Measurements from ENCODE around the gene SERPINA6. TPM values are rescaled to one million over a fixed set of nuclear protein-coding genes. Genes with fewer than 3 reads are reported as not detected.

The SERPINA6 gene
- total and polyA plus RNA-seq, 2 donors (not counting 1 experiment from before 2014, with no cell fraction given) = not detected

GRCh38 chr14:94330857-94331256, 7.7 kb upstream of the SERPINA6 start:
- Histone ChIP-seq H3K9ac (ENCODE audit: low read length) (no peak overlapping the region), H2AFZ (ENCODE audit: insufficient read depth, low read depth, low read length, poor library complexity, severe bottlenecking) (no peak overlapping the region), H4K20me1 (ENCODE audit: control insufficient read depth, insufficient read depth, low read length, poor library complexity, severe bottlenecking) (no peaks in the 10 kb centered on the region), H3K4me2 (replicated peaks; ENCODE audit: low read depth, low read length, poor library complexity, severe bottlenecking) (no peak overlapping the region), H3K36me3 (replicated peaks in 1 of 2; ENCODE audit: control extremely low read depth in 1 of 2, control insufficient read depth in 1 of 2, extremely low read depth in 1 of 2, insufficient read depth in 2 of 2, low read length in 1 of 2) (no peaks in the 10 kb centered on the region), H3K79me2 (ENCODE audit: control insufficient read depth, insufficient read depth, low read length) (no peaks in the 10 kb centered on the region), H3K4me1 (ENCODE audit: control insufficient read depth in 2 of 2, insufficient read depth in 2 of 2, low read length in 2 of 2) (no peaks in the 10 kb centered on the region), H3K4me3 (ENCODE audit: control extremely low read depth in 1 of 5, extremely low read depth in 1 of 5, insufficient read depth in 1 of 5, low read depth in 2 of 5, low read length in 4 of 5) (no peak overlapping the region), H3K27me3 (replicated peaks in 1 of 4; ENCODE audit: control extremely low read depth in 1 of 4, control insufficient read depth in 3 of 4, insufficient read depth in 4 of 4, low read length in 3 of 4) (no peaks in the 10 kb centered on the region), H3K9me3 (ENCODE audit: control extremely low read depth in 1 of 3, control insufficient read depth in 2 of 3, insufficient read depth in 1 of 3, low read length in 2 of 3) (peaks cover 0 to 9% (median 0%) of the 10 kb centered on the region in 3 donors), H3K27ac (ENCODE audit: low read length in 2 of 2) (no peak overlapping the region)
- Mint-ChIP-seq H3K27ac (no peak overlapping the region), H3K9me3 (ENCODE audit: insufficient read depth) (peaks cover 2% of the 10 kb centered on the region), H3K4me1 (no peaks in the 10 kb centered on the region), H3K4me3 (no peak overlapping the region), H3K27me3 (peaks cover 3% of the 10 kb centered on the region)
- DNase-seq (no peak), ATAC-seq (ENCODE audit: low read depth) (no peak)
- POLR2A ChIA-PET = no interaction called here
- CTCF ChIA-PET = no interaction called here
- TF ChIP-seq, protein P1, sequence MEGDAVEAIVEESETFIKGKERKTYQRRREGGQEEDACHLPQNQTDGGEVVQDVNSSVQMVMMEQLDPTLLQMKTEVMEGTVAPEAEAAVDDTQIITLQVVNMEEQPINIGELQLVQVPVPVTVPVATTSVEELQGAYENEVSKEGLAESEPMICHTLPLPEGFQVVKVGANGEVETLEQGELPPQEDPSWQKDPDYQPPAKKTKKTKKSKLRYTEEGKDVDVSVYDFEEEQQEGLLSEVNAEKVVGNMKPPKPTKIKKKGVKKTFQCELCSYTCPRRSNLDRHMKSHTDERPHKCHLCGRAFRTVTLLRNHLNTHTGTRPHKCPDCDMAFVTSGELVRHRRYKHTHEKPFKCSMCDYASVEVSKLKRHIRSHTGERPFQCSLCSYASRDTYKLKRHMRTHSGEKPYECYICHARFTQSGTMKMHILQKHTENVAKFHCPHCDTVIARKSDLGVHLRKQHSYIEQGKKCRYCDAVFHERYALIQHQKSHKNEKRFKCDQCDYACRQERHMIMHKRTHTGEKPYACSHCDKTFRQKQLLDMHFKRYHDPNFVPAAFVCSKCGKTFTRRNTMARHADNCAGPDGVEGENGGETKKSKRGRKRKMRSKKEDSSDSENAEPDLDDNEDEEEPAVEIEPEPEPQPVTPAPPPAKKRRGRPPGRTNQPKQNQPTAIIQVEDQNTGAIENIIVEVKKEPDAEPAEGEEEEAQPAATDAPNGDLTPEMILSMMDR (IDR thresholded peaks at IDR 0.05) = no peak
- TF ChIP-seq EZH2 (IDR thresholded peaks at IDR 0.05; ENCODE audit: borderline replicate concordance, insufficient read depth, low read depth, low read length, poor library complexity, severe bottlenecking) = no peak
- 100% methylated on average over 2 of the region's 2 CpGs for WGBS (ENCODE audit: insufficient coverage)
- intact Hi-C loops (cut with micrococcal nuclease) = no loop called here

GRCh38 chr14:94330432-94330831, 7.3 kb upstream of the SERPINA6 start:
- no peak for DNase-seq
- ChIA-PET CTCF (no interaction called here), POLR2A (no interaction called here)
- Mint-ChIP-seq H3K27me3 (peaks cover 3% of the 10 kb centered on the region), H3K9me3 (ENCODE audit: insufficient read depth) (peaks cover 2% of the 10 kb centered on the region), H3K4me3 (no peak overlapping the region), H3K27ac (no peak overlapping the region), H3K4me1 (no peaks in the 10 kb centered on the region)
- Histone ChIP-seq H3K27ac (ENCODE audit: low read length in 2 of 2) (no peak overlapping the region), H3K27me3 (replicated peaks in 1 of 4; ENCODE audit: control extremely low read depth in 1 of 4, control insufficient read depth in 3 of 4, insufficient read depth in 4 of 4, low read length in 3 of 4) (no peaks in the 10 kb centered on the region), H2AFZ (ENCODE audit: insufficient read depth, low read depth, low read length, poor library complexity, severe bottlenecking) (no peak overlapping the region), H3K9me3 (ENCODE audit: control extremely low read depth in 1 of 3, control insufficient read depth in 2 of 3, insufficient read depth in 1 of 3, low read length in 2 of 3) (peaks cover 0 to 9% (median 0%) of the 10 kb centered on the region in 3 donors), H3K9ac (ENCODE audit: low read length) (no peak overlapping the region), H3K4me2 (replicated peaks; ENCODE audit: low read depth, low read length, poor library complexity, severe bottlenecking) (no peak overlapping the region), H4K20me1 (ENCODE audit: control insufficient read depth, insufficient read depth, low read length, poor library complexity, severe bottlenecking) (no peaks in the 10 kb centered on the region), H3K4me1 (ENCODE audit: control insufficient read depth in 2 of 2, insufficient read depth in 2 of 2, low read length in 2 of 2) (no peaks in the 10 kb centered on the region), H3K79me2 (ENCODE audit: control insufficient read depth, insufficient read depth, low read length) (no peaks in the 10 kb centered on the region), H3K4me3 (ENCODE audit: control extremely low read depth in 1 of 5, extremely low read depth in 1 of 5, insufficient read depth in 1 of 5, low read depth in 2 of 5, low read length in 4 of 5) (no peak overlapping the region), H3K36me3 (replicated peaks in 1 of 2; ENCODE audit: control extremely low read depth in 1 of 2, control insufficient read depth in 1 of 2, extremely low read depth in 1 of 2, insufficient read depth in 2 of 2, low read length in 1 of 2) (no peaks in the 10 kb centered on the region)
- ATAC-seq (ENCODE audit: low read depth) = no peak
- WGBS (ENCODE audit: insufficient coverage) = 79% methylated on average over 3 of the region's 3 CpGs
- intact Hi-C loops (cut with micrococcal nuclease) = no loop called here
- TF ChIP-seq, protein P1 (IDR thresholded peaks at IDR 0.05) = no peak
- no peak for TF ChIP-seq EZH2 (IDR thresholded peaks at IDR 0.05; ENCODE audit: borderline replicate concordance, insufficient read depth, low read depth, low read length, poor library complexity, severe bottlenecking)

Data from B cell (primary cell).